HEK293T (cell line): ENCODE measurements around the gene IP6K3.

Source experiments
- BHLHE40 ChIP-seq: fragments of 450-650 bp; IDR thresholded peaks from 2 replicates; pipeline ENCODE4 v1.6.1; 2016; ENCODE audit warnings: mild to moderate bottlenecking, moderate library complexity, borderline replicate concordance
- CTBP1 ChIP-seq: fragments of 450-650 bp; IDR thresholded peaks from 2 replicates; pipeline ENCODE4 v1.6.1; 2016; ENCODE audit warnings: borderline replicate concordance
- ELF4 ChIP-seq: fragments of 450-650 bp; IDR thresholded peaks from 2 replicates; pipeline ENCODE4 v1.6.1; 2017; ENCODE audit warnings: antibody characterized with exemption
- FOXA1 ChIP-seq: fragments of 450-650 bp; IDR thresholded peaks from 2 replicates; pipeline ENCODE4 v1.6.1; 2016; ENCODE audit warnings: mild to moderate bottlenecking
- FOXK2 ChIP-seq: fragments of 450-650 bp; IDR thresholded peaks from 2 replicates; pipeline ENCODE4 v1.6.1; 2016; ENCODE audit warnings: mild to moderate bottlenecking
- FOXM1 ChIP-seq: fragments of 450-650 bp; IDR thresholded peaks from 2 replicates; pipeline ENCODE4 v1.6.1; 2017; ENCODE audit warnings: mild to moderate bottlenecking, borderline replicate concordance
- NFRKB ChIP-seq: fragments of 450-650 bp; IDR thresholded peaks from 2 replicates; pipeline ENCODE4 v1.6.1; 2016; ENCODE audit warnings: mild to moderate bottlenecking, moderate library complexity
- SP1 ChIP-seq: fragments of 450-650 bp; IDR thresholded peaks from 2 replicates; pipeline ENCODE4 v1.6.1; 2017
- ZNF384 ChIP-seq: fragments of 450-650 bp; IDR thresholded peaks from 2 replicates; pipeline ENCODE4 v1.6.1; 2016

DNA sequence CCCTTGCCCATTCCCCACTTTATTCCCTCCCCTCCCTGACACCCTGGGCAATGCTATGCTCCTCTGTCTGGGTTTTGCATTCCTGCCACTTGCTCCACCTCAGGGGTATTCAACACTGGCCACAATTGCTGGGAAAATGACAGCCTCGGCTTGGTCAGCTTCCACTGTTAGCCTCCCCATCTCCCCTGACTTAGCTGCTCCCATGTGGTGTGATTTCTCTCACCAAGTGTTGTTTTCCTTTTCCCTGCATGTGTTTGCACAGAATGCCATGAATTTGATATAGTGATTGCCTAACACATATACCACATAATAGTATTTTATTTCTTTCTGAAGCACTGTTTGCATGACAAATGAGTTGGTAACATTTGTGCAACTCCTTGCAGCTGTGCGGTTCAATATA, 43.7 kb upstream of the IP6K3 start:
- TF ChIP-seq FOXM1 (no peak), FOXA1 (no peak), BHLHE40 (no peak), NFRKB (no peak), ELF4 (no peak), CTBP1 (no peak), SP1 (no peak), ZNF384 (no peak), FOXK2 (no peak)
